K562 (cell line): ENCODE measurements around the gene ACTN4. TPM values are rescaled to one million over a fixed set of nuclear protein-coding genes. Genes with fewer than 3 reads are reported as not detected.

Experiments used
- ATAC-seq: fragments of 200-7000 bp; cut with Tn5 transposase; 3 replicates; pipeline ENCODE4 v1.9.1; 2020; ENCODE audit warnings: moderate library complexity
- BruUV-seq: library from RNA; stranded (reverse); fragments of 400-500 nt; replicated peaks from 2 replicates; lab custom pipeline; 2021; lab: Mats Ljungman, UMichigan
- CTCF ChIA-PET: fragments of 300-600 bp; formaldehyde crosslinking; extraction: SDS; loops from one replicate; lab custom pipeline; 2021; ENCODE audit warnings: low intra/inter-chr PET ratio; lab: Yijun Ruan, JAX
- POLR2A ChIA-PET: fragments of 300-600, 350-650 bp; sonication (Branson Sonifier 250); formaldehyde crosslinking; extraction: SDS; loops from one replicate; lab custom pipeline; 2021; ENCODE audit warnings: antibody characterized with exemption, inconsistent platforms; lab: Yijun Ruan, JAX
- DNase-seq, 4 experiments: peaks; one replicate each; pipeline versions ENCODE4 v3.0.0 to v3.0.0-alpha.2; 2011 to 2018; ENCODE audit warnings: low spot score in 3 of 4, mixed read lengths in 3 of 4; ENCODE audit errors: extremely low read depth in 1 of 4
- FAIRE-seq: peaks from 2 replicates; lab custom pipeline; 2011; peaks lifted over from hg19 to GRCh38; lab: Jason Lieb, UNC
- H2AFZ ChIP-seq: 2 replicates; pipeline ENCODE4 v1.6.0; 2011; ENCODE audit warnings: low read depth, low read length, control low read depth, inconsistent platforms
- H3K27ac ChIP-seq: fragments of 200-600 bp; 3 replicates; pipeline ENCODE4 v1.8.0; 2011; ENCODE audit warnings: low read depth, mild to moderate bottlenecking, control low read depth, inconsistent platforms, low read length, moderate library complexity, mixed read lengths; ENCODE audit errors: extremely low read depth
- H3K27me3 ChIP-seq, 2 experiments: fragments of 300-600 bp in 1 of 2; 2 replicates in 1 of 2; 3 replicates in 1 of 2; pipeline versions ENCODE4 v1.6.0 to v1.8.0; 2011; ENCODE audit warnings: inconsistent platforms in 2 of 2, low read length in 2 of 2, mild to moderate bottlenecking in 1 of 2, mixed read lengths in 1 of 2, moderate library complexity in 1 of 2; ENCODE audit not compliant: control insufficient read depth in 2 of 2, insufficient read depth in 2 of 2
- H3K36me3 ChIP-seq: fragments of 300-600 bp; 3 replicates; pipeline ENCODE4 v1.8.0; 2011; ENCODE audit warnings: mild to moderate bottlenecking, low read length, inconsistent platforms; ENCODE audit not compliant: control insufficient read depth, insufficient read depth
- H3K4me1 ChIP-seq, 2 experiments: fragments of 200-600 bp in 1 of 2; replicated peaks in 1 of 2; 2 replicates in 1 of 2; 3 replicates in 1 of 2; pipeline versions ENCODE4 v1.5.1 to v1.8.0; 2011; ENCODE audit warnings: inconsistent platforms in 2 of 2, low read length in 2 of 2, mild to moderate bottlenecking in 1 of 2, mixed read lengths in 1 of 2, moderate library complexity in 1 of 2; ENCODE audit not compliant: control insufficient read depth in 2 of 2, insufficient read depth in 2 of 2
- H3K4me2 ChIP-seq: 2 replicates; pipeline ENCODE4 v1.6.1; 2011; ENCODE audit warnings: low read length, control low read depth, inconsistent platforms, mixed read lengths; ENCODE audit not compliant: insufficient read depth
- H3K4me3 ChIP-seq: fragments of 200-600 bp; sonication (generic), shearing (Covaris generic); 2 replicates; pipeline ENCODE4 v1.5.1; 2016; ENCODE audit warnings: control low read depth, inconsistent platforms
- H3K79me2 ChIP-seq: fragments of 200-600 bp; 3 replicates; pipeline ENCODE4 v1.8.0; 2011; ENCODE audit warnings: low read length, inconsistent platforms; ENCODE audit not compliant: control insufficient read depth, insufficient read depth
- H3K9ac ChIP-seq, 2 experiments: 2 replicates each; pipeline versions ENCODE4 v1.6.0 to v1.6.1; 2011; ENCODE audit warnings: low read depth in 2 of 2, low read length in 2 of 2, control low read depth in 1 of 2, inconsistent platforms in 1 of 2, mild to moderate bottlenecking in 1 of 2, mixed read lengths in 1 of 2; ENCODE audit not compliant: insufficient read depth in 1 of 2
- H3K9me1 ChIP-seq: one replicate; pipeline ENCODE4 v1.6.0; 2011; ENCODE audit warnings: inconsistent platforms, mild to moderate bottlenecking, low read length, moderate library complexity; ENCODE audit not compliant: control insufficient read depth, insufficient read depth
- H3K9me3 ChIP-seq: replicated peaks from 2 replicates; pipeline ENCODE4 v1.5.1; 2011; ENCODE audit warnings: low read depth, low read length, inconsistent platforms; ENCODE audit not compliant: control insufficient read depth, insufficient read depth
- H4K20me1 ChIP-seq: replicated peaks from 2 replicates; pipeline ENCODE4 v1.6.1; 2011; ENCODE audit warnings: low read length, inconsistent platforms, mixed read lengths; ENCODE audit not compliant: control insufficient read depth, insufficient read depth
- MGA ChIP-seq: fragments of 450-650 bp; IDR thresholded peaks from 2 replicates; pipeline ENCODE4 v1.6.1; 2016; ENCODE audit warnings: mild to moderate bottlenecking, moderate library complexity
- NFXL1 ChIP-seq: fragments of 450-650 bp; formaldehyde crosslinking; IDR thresholded peaks from 2 replicates; pipeline ENCODE4 v1.4.0; 2021; ENCODE audit warnings: mild to moderate bottlenecking
- PTRF ChIP-seq: fragments of 450-650 bp; IDR thresholded peaks from 2 replicates; pipeline ENCODE4 v1.6.1; 2016; ENCODE audit warnings: mild to moderate bottlenecking, missing genetic modification characterization, missing compliant biosample characterization
- ZNF121 ChIP-seq: sonication (generic); formaldehyde crosslinking; conservative IDR thresholded peaks from 2 replicates; pipeline ENCODE4 v1.8.0; 2022; ENCODE audit warnings: missing genetic modification reagents
- WGBS: fragments of 100-300 bp; shearing (Covaris generic); methylation state at CpG from one replicate; pipeline ENCODE4 v1.1.6; 2016; ENCODE audit warnings: low coverage, mixed read lengths; ENCODE audit not compliant: insufficient coverage; ENCODE audit errors: missing lambda C conversion rate; 5-methylcytosine and 5-hydroxymethylcytosine counted together
- in situ Hi-C: fragments of 300-500 bp; cut with MboI; formaldehyde crosslinking; loops from 4 replicates; pipeline ENCODE4 v1.15.0; 2018; ENCODE audit warnings: inconsistent platforms, mixed read lengths
- intact Hi-C: fragments of 100-400 bp; cut with micrococcal nuclease; formaldehyde crosslinking; loops from 2 replicates; pipeline ENCODE4 v1.14.2; 2022
- polyA plus RNA-seq, 8 experiments: library from polyadenylated mRNA; depleted of rRNA in 4 of 8; stranded (reverse) in 5 of 8; unstranded in 3 of 8; fragments of >200 nt; fragmentation: Nextera tagmentation in 2 of 8; fragmentation: Illumina TruSeq in 1 of 8; extraction: Ambion mirVana in 2 of 8; extraction: Trizol in 1 of 8; gene quantifications; 2 replicates each; pipeline versions ENCODE4 v1.2.1 to v1.2.3, GENCODE V29; 2011 to 2014; ENCODE audit warnings: inconsistent platforms in 1 of 8, missing spikeins in 1 of 8
- total RNA-seq, 7 experiments: library from RNA; depleted of rRNA in 6 of 7; stranded (reverse); fragments of >200 nt in 6 of 7; fragmentation: Illumina TruSeq in 2 of 7; extraction: Trizol in 2 of 7; gene quantifications; 2 replicates each; pipeline versions ENCODE4 v1.2.1 to v1.2.3, GENCODE V29; 2011 to 2021; ENCODE audit warnings: low replicate concordance in 1 of 7

The ACTN4 gene
- total and polyA plus RNA-seq, 9 of the 15 experiments (the other 6 are each of a cell fraction or from before 2014, with no cell fraction given): 3.1 to 385 (median 125) TPM

DNA sequence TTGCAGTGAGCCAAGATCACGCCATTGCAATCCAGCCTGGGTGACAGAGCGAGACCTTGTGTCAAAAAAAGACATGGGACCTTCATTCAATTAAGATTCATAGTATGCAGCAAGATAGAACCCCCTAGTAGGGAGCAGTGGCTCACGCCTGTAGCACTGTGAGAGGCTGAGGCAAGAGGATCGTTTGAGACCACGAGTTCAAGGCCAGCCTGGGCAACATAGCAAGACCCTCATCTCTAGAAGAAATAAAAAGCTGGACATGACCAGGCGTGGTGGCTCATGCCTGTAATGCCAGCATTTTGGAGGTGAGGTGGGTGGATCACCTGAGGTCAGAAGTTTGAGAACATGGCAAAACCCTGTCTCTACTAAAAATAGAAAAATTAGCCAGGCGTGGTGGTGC, 133.0 kb downstream of the ACTN4 start:
- 43% methylated on average over 7 of the region's 7 CpGs for WGBS
- POLR2A ChIA-PET: interaction anchor here (1.2 kb wide), 1 partner anchor 69 kb away, joined by 4 read pairs; no protein-coding TSS in a partner anchor
- no peak overlapping the region for H3K4me3 ChIP-seq

GRCh38 chr19:38781058-38781457, 133.6 kb downstream of the ACTN4 start:
- Histone ChIP-seq H3K4me2 (peak overlapping the region; percentile 34), H3K27me3 (no peaks in the 10 kb centered on the region), H3K9me1 (no peaks in the 10 kb centered on the region), H3K79me2 (no peaks in the 10 kb centered on the region), H3K9me3 (no peaks in the 10 kb centered on the region), H3K4me1 (peaks cover 12 to 18% of the 10 kb centered on the region in 2 experiments; a peak in 4 of 5 replicates), H4K20me1 (no peaks in the 10 kb centered on the region), H2AFZ (no peak overlapping the region), H3K9ac (no peak overlapping the region; a peak in 1 of 4 replicates), H3K27ac (no peak overlapping the region), H3K4me3 (no peak overlapping the region), H3K36me3 (no peaks in the 10 kb centered on the region)
- in situ Hi-C loops: no loop called here
- FAIRE-seq (peak; percentile 94), DNase-seq (peak; percentile 68 to 89 (median 79)), ATAC-seq (peak; percentile 98)
- BruUV-seq: no TSS peak
- intact Hi-C loops: no loop called here
- under 1% methylated on average over 7 of the region's 7 CpGs for WGBS
- ChIA-PET POLR2A (interaction anchor here (1.2 kb wide), 1 partner anchor 68 kb away, joined by 4 read pairs; no protein-coding TSS in a partner anchor), CTCF (no interaction called here)
- TF ChIP-seq PTRF (no peak), MGA (no peak)

More for the DNA sequence above, 133.0 kb downstream of the ACTN4 start:
- Histone ChIP-seq H3K9me1 (no peaks in the 10 kb centered on the region), H3K4me2 (no peak overlapping the region), H3K9me3 (no peaks in the 10 kb centered on the region), H3K27ac (no peak overlapping the region), H4K20me1 (no peaks in the 10 kb centered on the region), H2AFZ (no peak overlapping the region), H3K4me1 (peaks cover 12 to 18% of the 10 kb centered on the region in 2 experiments; a peak in 4 of 5 replicates), H3K9ac (peak overlapping the region in 1 of 2 experiments; percentile 19; a peak in 1 of 4 replicates), H3K36me3 (no peaks in the 10 kb centered on the region), H3K27me3 (no peaks in the 10 kb centered on the region), H3K79me2 (no peaks in the 10 kb centered on the region)
- TF ChIP-seq ZNF121 (peak; percentile 87), NFXL1 (no peak)
- BruUV-seq: no TSS peak
- no peak for FAIRE-seq
- CTCF ChIA-PET: no interaction called here
- DNase-seq: no peak
- in situ Hi-C loops (no loop called here), intact Hi-C loops (no loop called here)
- no peak for ATAC-seq
